NCI-H187 treated with DMSO at 0.1 percent for 48 hours (cell line): ENCODE measurements around the gene SMPX.
"Not testable (repeated sequence)": the region's sequence is repeated elsewhere in the genome, so short reads cannot be mapped to it uniquely, and the experiment has no call there.

ENCODE experiments used
- DNase-seq: peaks from one replicate; lab custom pipeline; 2025; lab: John Stamatoyannopoulos, UW

SMPX gene

GRCh38 chrX:21757960-21758359 lies at the start of gene SMPX:
SMPX (minus strand) TSS chrX:21758116; CDS start chrX:21754290, 3,826 bp downstream.
- no peak for DNase-seq

GRCh38 chrX:21806691-21807090 lies 48.8 kb upstream of the SMPX start:
- DNase-seq, result no peak

GRCh38 chrX:21802839-21803238 lies 44.9 kb upstream of the SMPX start:
- no peak for DNase-seq

GRCh38 chrX:21802054-21802670 lies 44.2 kb upstream of the SMPX start:
- DNase-seq, result no peak

- no peak for DNase-seq
Measured at GRCh38 chrX:21800344-21800770, 42.4 kb upstream of the SMPX start.

- no peak for DNase-seq
Measured at GRCh38 chrX:21799767-21800166, 41.9 kb upstream of the SMPX start.

- DNase-seq, result peak; percentile 5
Measured at GRCh38 chrX:21798677-21799219, 40.8 kb upstream of the SMPX start.

- no peak for DNase-seq
Measured at GRCh38 chrX:21781976-21782375, 24.1 kb upstream of the SMPX start.

- DNase-seq, result no peak
Measured at GRCh38 chrX:21781525-21781924, 23.6 kb upstream of the SMPX start.

- DNase-seq, result no peak
Measured at GRCh38 chrX:21779095-21779494, 21.2 kb upstream of the SMPX start.

- DNase-seq, result no peak
Measured at GRCh38 chrX:21778236-21778635, 20.3 kb upstream of the SMPX start.

- not testable (repeated sequence) for DNase-seq
Measured at GRCh38 chrX:21775128-21775527, 17.2 kb upstream of the SMPX start.

GRCh38 chrX:21773036-21773435 lies 15.1 kb upstream of the SMPX start:
- not testable (repeated sequence) for DNase-seq

- DNase-seq, result no peak
Measured at GRCh38 chrX:21770631-21771321, 12.9 kb upstream of the SMPX start.

GRCh38 chrX:21766101-21766500 lies 8.2 kb upstream of the SMPX start:
- DNase-seq, result no peak

- no peak for DNase-seq
Measured at GRCh38 chrX:21764008-21764407, 6.1 kb upstream of the SMPX start.

GRCh38 chrX:21758488-21758887 lies 572 bp upstream of the SMPX start:
- no peak for DNase-seq

GRCh38 chrX:21756785-21757529 lies 959 bp downstream of the SMPX start:
- DNase-seq, result no peak

GRCh38 chrX:21749924-21750323 lies 8.0 kb downstream of the SMPX start:
- DNase-seq, result no peak

GRCh38 chrX:21748235-21748634 lies 9.7 kb downstream of the SMPX start:
- no peak for DNase-seq

GRCh38 chrX:21747558-21747957 lies 10.4 kb downstream of the SMPX start:
- DNase-seq, result no peak

- no peak for DNase-seq
Measured at GRCh38 chrX:21745756-21746155, 12.2 kb downstream of the SMPX start.

- DNase-seq, result no peak
Measured at GRCh38 chrX:21744721-21745120, 13.2 kb downstream of the SMPX start.
